ENCODE measurements around the gene DRD3. TPM values are rescaled to one million over a fixed set of nuclear protein-coding genes. Genes with fewer than 3 reads are reported as not detected.

Gene DRD3
- total and polyA plus RNA-seq, 2 donors from 2014 or later, result not detected

- TF ChIP-seq CTCF (IDR thresholded peaks at IDR 0.05; ENCODE audit: borderline replicate concordance, extremely low read depth, insufficient read depth), result no peak
- FAIRE-seq, result no peak
- intact Hi-C loops (cut with DNase I), result no loop called here
- Histone ChIP-seq H3K4me3 (ENCODE audit: low read length in 3 of 3) (no peak overlapping the region), H3K9ac (ENCODE audit: low read length in 3 of 3) (no peak overlapping the region), H3K27ac (ENCODE audit: low read depth in 2 of 2, low read length in 2 of 2) (no peak overlapping the region), H3K36me3 (ENCODE audit: control insufficient read depth in 2 of 3, insufficient read depth in 3 of 3, low read length in 3 of 3) (no peaks in the 10 kb centered on the region), H3K27me3 (ENCODE audit: control insufficient read depth, insufficient read depth, low read length) (no peaks in the 10 kb centered on the region), H3K9me3 (ENCODE audit: control insufficient read depth in 2 of 3, insufficient read depth in 1 of 3, low read length in 3 of 3) (no peaks in the 10 kb centered on the region), H3K4me1 (ENCODE audit: control insufficient read depth in 2 of 3, insufficient read depth in 2 of 3, low read depth in 1 of 3, low read length in 3 of 3) (no peaks in the 10 kb centered on the region)
- no peak for DNase-seq
Measured at GRCh38 chr3:114133947-114134346, 44.9 kb downstream of the DRD3 start.

GRCh38 chr3:114132500-114132899 is 46.4 kb downstream of the DRD3 start:
- Histone ChIP-seq H3K4me1 (ENCODE audit: control insufficient read depth in 2 of 3, insufficient read depth in 2 of 3, low read depth in 1 of 3, low read length in 3 of 3) (no peaks in the 10 kb centered on the region), H3K36me3 (ENCODE audit: control insufficient read depth in 2 of 3, insufficient read depth in 3 of 3, low read length in 3 of 3) (no peaks in the 10 kb centered on the region), H3K27ac (ENCODE audit: low read depth in 2 of 2, low read length in 2 of 2) (no peak overlapping the region), H3K9me3 (ENCODE audit: control insufficient read depth in 2 of 3, insufficient read depth in 1 of 3, low read length in 3 of 3) (no peaks in the 10 kb centered on the region), H3K27me3 (ENCODE audit: control insufficient read depth, insufficient read depth, low read length) (no peaks in the 10 kb centered on the region), H3K9ac (ENCODE audit: low read length in 3 of 3) (no peak overlapping the region), H3K4me3 (ENCODE audit: low read length in 3 of 3) (no peak overlapping the region)
- DNase-seq (no peak), FAIRE-seq (no peak)
- TF ChIP-seq CTCF (IDR thresholded peaks at IDR 0.05; ENCODE audit: borderline replicate concordance, extremely low read depth, insufficient read depth), result no peak
- intact Hi-C loops (cut with DNase I), result no loop called here

- FAIRE-seq, result no peak
- intact Hi-C loops (cut with DNase I), result no loop called here
- Histone ChIP-seq H3K4me3 (ENCODE audit: low read length in 3 of 3) (no peak overlapping the region), H3K4me1 (ENCODE audit: control insufficient read depth in 2 of 3, insufficient read depth in 2 of 3, low read depth in 1 of 3, low read length in 3 of 3) (no peaks in the 10 kb centered on the region), H3K27ac (ENCODE audit: low read depth in 2 of 2, low read length in 2 of 2) (no peak overlapping the region), H3K36me3 (ENCODE audit: control insufficient read depth in 2 of 3, insufficient read depth in 3 of 3, low read length in 3 of 3) (no peaks in the 10 kb centered on the region), H3K9me3 (ENCODE audit: control insufficient read depth in 2 of 3, insufficient read depth in 1 of 3, low read length in 3 of 3) (no peaks in the 10 kb centered on the region), H3K27me3 (ENCODE audit: control insufficient read depth, insufficient read depth, low read length) (no peaks in the 10 kb centered on the region), H3K9ac (ENCODE audit: low read length in 3 of 3) (no peak overlapping the region)
- no peak for TF ChIP-seq CTCF (IDR thresholded peaks at IDR 0.05; ENCODE audit: borderline replicate concordance, extremely low read depth, insufficient read depth)
- DNase-seq, result no peak
Measured at GRCh38 chr3:114128826-114129225, 50.0 kb downstream of the DRD3 start.

GRCh38 chr3:114128231-114128630 is 50.6 kb downstream of the DRD3 start:
- H3K36me3 ChIP-seq (ENCODE audit: control insufficient read depth in 2 of 3, insufficient read depth in 3 of 3, low read length in 3 of 3), result no peaks in the 10 kb centered on the region
- TF ChIP-seq CTCF (IDR thresholded peaks at IDR 0.05; ENCODE audit: borderline replicate concordance, extremely low read depth, insufficient read depth), result no peak
- no peak overlapping the region for H3K9ac ChIP-seq (ENCODE audit: low read length in 3 of 3)
- no peak overlapping the region for H3K27ac ChIP-seq (ENCODE audit: low read depth in 2 of 2, low read length in 2 of 2)
- H3K4me3 ChIP-seq (ENCODE audit: low read length in 3 of 3), result no peak overlapping the region
- FAIRE-seq, result no peak
- no peaks in the 10 kb centered on the region for H3K4me1 ChIP-seq (ENCODE audit: control insufficient read depth in 2 of 3, insufficient read depth in 2 of 3, low read depth in 1 of 3, low read length in 3 of 3)
- no peaks in the 10 kb centered on the region for H3K9me3 ChIP-seq (ENCODE audit: control insufficient read depth in 2 of 3, insufficient read depth in 1 of 3, low read length in 3 of 3)
- intact Hi-C loops (cut with DNase I), result no loop called here
- DNase-seq, result no peak
- no peaks in the 10 kb centered on the region for H3K27me3 ChIP-seq (ENCODE audit: control insufficient read depth, insufficient read depth, low read length)
